Peyer's patch (tissue), 4 donors: ENCODE measurements around the gene LIAS. TPM values are rescaled to one million over a fixed set of nuclear protein-coding genes. Genes with fewer than 3 reads are reported as not detected.

Source experiments
- DNase-seq, 3 donors: peaks; one replicate each; pipeline ENCODE4 v3.0.0-alpha.2; 2017 to 2019
- H3K27ac ChIP-seq, 4 donors: fragments of 200-600 bp; sonication (generic); one replicate each; pipeline ENCODE4 v1.5.1; 2016 to 2019
- H3K27me3 ChIP-seq, 2 donors: fragments of 200-600 bp; sonication (generic); one replicate each; pipeline ENCODE4 v1.5.1; 2019
- H3K36me3 ChIP-seq, 3 donors: fragments of 200-600 bp; sonication (generic); one replicate each; pipeline ENCODE4 v1.5.1; 2016 to 2019
- H3K4me1 ChIP-seq, 4 donors: fragments of 200-600 bp; sonication (generic); one replicate each; pipeline ENCODE4 v1.5.1; 2016 to 2019
- H3K4me3 ChIP-seq, 4 donors: fragments of 200-600 bp; sonication (generic); 1 replicate in 3 of 4; 2 replicates in 1 of 4; pipeline ENCODE4 v1.5.1; 2016 to 2019; ENCODE audit warnings: mild to moderate bottlenecking in 1 of 4
- H3K9me3 ChIP-seq, 4 donors: fragments of 200-600 bp; sonication (generic); one replicate each; pipeline ENCODE4 v1.5.1; 2016 to 2019; ENCODE audit warnings: mild to moderate bottlenecking in 1 of 4
- POLR2A ChIP-seq, 2 donors: fragments of 450-650 bp; IDR thresholded peaks; one replicate each; pipeline ENCODE4 v1.5.1; 2017; ENCODE audit warnings: antibody characterized with exemption in 2 of 2, mild to moderate bottlenecking in 2 of 2, moderate library complexity in 2 of 2
- total RNA-seq, 4 donors: library from RNA; depleted of rRNA; stranded (reverse); fragments of >200 nt; gene quantifications; one replicate each; pipeline ENCODE4 v1.1.0, GENCODE V29; 2016
- TF ChIP-seq, protein P1 (sequence below), 6 experiments: fragments of 450-650 bp in 4 of 6; fragments of 200-600 bp in 2 of 6; sonication (generic) in 1 of 6; IDR thresholded peaks; one replicate each; pipeline ENCODE4 v1.5.1; 2017 to 2019; ENCODE audit warnings: antibody characterized with exemption in 6 of 6, mild to moderate bottlenecking in 3 of 6, moderate library complexity in 1 of 6

Gene LIAS
- total RNA-seq, 4 donors from 2014 or later, result 11.9 to 27.2 (median 17.0) TPM

DNA sequence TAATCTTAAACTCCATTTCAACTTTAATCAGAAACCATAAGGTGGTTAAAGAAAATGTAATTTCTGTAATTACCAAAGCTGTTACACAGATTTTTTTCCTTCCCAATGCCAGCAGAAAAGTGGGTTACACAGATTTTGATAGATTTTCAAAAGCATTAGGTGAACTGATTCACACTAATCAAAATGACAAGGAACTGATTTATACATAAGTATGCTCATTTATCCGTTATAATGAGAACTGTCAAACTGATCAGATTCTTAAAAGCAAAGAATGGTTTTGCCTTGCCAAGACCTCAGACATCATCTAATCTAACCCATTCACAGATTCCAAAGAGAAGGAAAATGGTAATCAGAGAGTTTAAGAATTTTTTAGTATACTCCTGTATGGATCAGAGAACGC lies 63.2 kb downstream of the LIAS start:
- TF ChIP-seq, protein P1, sequence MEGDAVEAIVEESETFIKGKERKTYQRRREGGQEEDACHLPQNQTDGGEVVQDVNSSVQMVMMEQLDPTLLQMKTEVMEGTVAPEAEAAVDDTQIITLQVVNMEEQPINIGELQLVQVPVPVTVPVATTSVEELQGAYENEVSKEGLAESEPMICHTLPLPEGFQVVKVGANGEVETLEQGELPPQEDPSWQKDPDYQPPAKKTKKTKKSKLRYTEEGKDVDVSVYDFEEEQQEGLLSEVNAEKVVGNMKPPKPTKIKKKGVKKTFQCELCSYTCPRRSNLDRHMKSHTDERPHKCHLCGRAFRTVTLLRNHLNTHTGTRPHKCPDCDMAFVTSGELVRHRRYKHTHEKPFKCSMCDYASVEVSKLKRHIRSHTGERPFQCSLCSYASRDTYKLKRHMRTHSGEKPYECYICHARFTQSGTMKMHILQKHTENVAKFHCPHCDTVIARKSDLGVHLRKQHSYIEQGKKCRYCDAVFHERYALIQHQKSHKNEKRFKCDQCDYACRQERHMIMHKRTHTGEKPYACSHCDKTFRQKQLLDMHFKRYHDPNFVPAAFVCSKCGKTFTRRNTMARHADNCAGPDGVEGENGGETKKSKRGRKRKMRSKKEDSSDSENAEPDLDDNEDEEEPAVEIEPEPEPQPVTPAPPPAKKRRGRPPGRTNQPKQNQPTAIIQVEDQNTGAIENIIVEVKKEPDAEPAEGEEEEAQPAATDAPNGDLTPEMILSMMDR (IDR thresholded peaks at IDR 0.05), result no peak
- no peaks in the 10 kb centered on the region for H3K9me3 ChIP-seq
- no peak overlapping the region for H3K4me3 ChIP-seq
- DNase-seq, result no peak
- H3K36me3 ChIP-seq, result peaks cover 0 to 29% (median 0%) of the 10 kb centered on the region in 3 donors
- peaks cover 0 to 5% (median 0%) of the 10 kb centered on the region in 4 donors for H3K4me1 ChIP-seq
- H3K27ac ChIP-seq, result no peak overlapping the region
- H3K27me3 ChIP-seq, result no peaks in the 10 kb centered on the region

DNA sequence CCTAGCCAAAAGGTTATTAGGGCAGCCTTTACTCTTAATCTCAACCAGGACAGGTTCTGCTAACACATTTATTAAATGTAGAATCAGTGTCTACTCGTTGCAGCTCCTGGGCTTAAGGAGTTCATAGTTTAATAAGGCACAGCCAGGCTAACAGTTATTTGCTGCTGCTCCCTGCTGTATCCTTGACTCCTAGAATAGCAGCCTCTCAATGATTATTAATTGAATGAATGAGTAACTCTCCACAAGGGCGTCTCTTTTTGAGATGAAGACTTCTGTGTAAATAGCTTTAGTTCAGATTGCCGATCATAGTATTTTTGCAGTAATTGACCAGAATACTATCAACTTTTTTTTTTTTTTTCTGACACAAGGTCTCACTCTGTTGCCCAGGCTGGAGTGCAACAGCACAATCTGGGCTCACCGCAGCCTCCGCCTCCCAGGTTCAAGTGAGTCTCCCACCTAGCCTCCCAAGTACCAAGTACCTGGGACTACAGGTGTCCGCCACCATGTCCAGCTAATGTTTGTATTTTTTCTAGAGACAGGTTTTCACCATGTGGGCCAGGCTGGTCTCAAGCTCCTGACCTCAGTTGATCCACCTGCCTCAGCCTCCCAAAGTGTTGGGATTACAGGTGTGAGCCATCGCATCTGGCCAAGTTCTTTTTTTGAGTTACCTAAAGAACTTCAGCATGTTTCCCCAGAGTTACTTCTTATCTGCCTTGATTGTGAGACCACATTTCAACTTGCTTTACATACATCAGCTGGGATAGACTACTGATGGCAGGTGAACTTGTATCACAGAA lies 65.5 kb downstream of the LIAS start:
- no peak for TF ChIP-seq POLR2A (IDR thresholded peaks at IDR 0.05)
- H3K4me1 ChIP-seq, result peaks cover 0 to 11% (median 3%) of the 10 kb centered on the region in 4 donors
- H3K36me3 ChIP-seq, result peaks cover 0 to 10% (median 0%) of the 10 kb centered on the region in 3 donors
- no peak overlapping the region for H3K27ac ChIP-seq
- H3K27me3 ChIP-seq, result no peaks in the 10 kb centered on the region
- no peaks in the 10 kb centered on the region for H3K9me3 ChIP-seq
- no peak for DNase-seq
- H3K4me3 ChIP-seq, result peak overlapping the region in 2 of 4 donors; percentile 89 to 94

DNA sequence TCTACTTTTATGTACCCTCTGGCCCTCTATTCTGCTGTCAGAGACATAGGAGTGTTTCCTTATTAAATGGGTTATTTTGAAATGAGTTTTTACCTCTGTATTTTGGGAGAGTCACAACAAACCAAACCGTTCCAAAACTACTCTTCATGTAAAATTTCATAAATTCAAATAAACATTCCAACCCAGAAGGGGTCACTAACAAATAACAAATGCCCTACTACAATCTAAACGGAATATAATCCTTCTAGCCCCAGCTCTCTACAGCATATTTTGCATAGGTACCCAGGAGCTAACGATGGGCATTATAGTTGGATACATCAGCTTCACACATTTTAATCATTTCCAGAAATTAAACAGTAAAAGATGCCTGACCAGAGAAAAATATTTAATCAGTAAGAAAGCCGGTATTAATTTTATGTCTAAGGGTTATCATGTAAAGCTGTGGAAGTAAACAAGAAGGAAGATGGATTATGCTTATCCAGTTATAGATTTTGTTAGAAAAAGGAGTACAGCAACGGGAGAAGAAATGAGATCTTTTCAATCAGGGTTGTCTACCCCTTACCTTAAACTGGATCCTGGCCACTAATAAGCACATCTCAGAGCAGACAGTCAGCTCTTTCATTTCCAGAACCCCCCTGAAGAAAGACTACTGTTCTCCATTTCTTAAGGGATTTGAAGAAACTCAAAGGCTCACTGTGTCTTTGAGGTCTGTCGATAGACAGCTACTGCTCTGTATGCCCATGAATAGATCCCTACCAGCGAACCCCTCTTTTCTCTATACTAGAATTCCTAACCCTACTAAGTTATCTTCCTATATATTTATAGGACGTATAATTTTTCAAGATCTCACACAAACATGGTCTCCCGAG lies 67.2 kb downstream of the LIAS start:
- H3K36me3 ChIP-seq, result no peaks in the 10 kb centered on the region
- peak overlapping the region; percentile 90 to 95 (median 93) for H3K27ac ChIP-seq
- no peaks in the 10 kb centered on the region for H3K27me3 ChIP-seq
- H3K9me3 ChIP-seq, result no peaks in the 10 kb centered on the region
- no peak for DNase-seq
- H3K4me3 ChIP-seq, result peak overlapping the region; percentile 75 to 97 (median 92)
- peaks cover 0 to 11% (median 3%) of the 10 kb centered on the region in 4 donors for H3K4me1 ChIP-seq
- no peak for TF ChIP-seq POLR2A (IDR thresholded peaks at IDR 0.05)

DNA sequence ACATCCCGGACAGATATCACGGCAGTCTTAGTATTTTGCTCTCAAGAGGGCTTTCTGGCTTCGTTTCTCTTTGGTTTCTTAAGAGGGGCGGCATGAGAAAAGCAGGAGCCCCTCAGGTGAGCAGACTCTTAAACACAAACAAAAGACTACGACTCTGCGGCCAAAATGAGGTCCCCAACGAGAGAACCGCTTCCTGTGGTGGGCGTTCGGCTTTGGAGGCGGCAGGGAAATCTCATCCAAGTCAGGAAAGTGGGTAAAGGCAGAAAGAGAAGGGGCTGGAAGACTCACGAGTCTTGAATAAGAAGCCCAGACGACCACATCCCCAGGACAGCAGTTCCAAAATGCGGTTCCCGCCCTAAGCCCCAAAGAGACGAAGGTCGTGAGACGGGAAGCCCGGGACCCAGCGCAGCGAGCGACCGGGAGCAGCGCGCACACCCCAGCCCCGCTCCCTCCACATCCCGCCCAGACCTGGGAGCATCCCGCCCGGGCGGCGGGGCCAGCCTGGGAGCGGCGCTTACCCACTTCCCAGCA lies 68.0 kb downstream of the LIAS start:
- peaks cover 0 to 1% (median 0%) of the 10 kb centered on the region in 3 donors for H3K36me3 ChIP-seq
- H3K4me1 ChIP-seq, result peaks cover 0 to 11% (median 1%) of the 10 kb centered on the region in 4 donors
- DNase-seq, result peak in 1 of 3 donors; percentile 40
- H3K27me3 ChIP-seq, result no peaks in the 10 kb centered on the region
- H3K4me3 ChIP-seq, result peak overlapping the region; percentile 75 to 97 (median 92)
- TF ChIP-seq POLR2A (IDR thresholded peaks at IDR 0.05), result no peak
- TF ChIP-seq, protein P1 (IDR thresholded peaks at IDR 0.05), result no peak
- H3K27ac ChIP-seq, result peak overlapping the region; percentile 90 to 95 (median 93)
- H3K9me3 ChIP-seq, result no peaks in the 10 kb centered on the region

DNA sequence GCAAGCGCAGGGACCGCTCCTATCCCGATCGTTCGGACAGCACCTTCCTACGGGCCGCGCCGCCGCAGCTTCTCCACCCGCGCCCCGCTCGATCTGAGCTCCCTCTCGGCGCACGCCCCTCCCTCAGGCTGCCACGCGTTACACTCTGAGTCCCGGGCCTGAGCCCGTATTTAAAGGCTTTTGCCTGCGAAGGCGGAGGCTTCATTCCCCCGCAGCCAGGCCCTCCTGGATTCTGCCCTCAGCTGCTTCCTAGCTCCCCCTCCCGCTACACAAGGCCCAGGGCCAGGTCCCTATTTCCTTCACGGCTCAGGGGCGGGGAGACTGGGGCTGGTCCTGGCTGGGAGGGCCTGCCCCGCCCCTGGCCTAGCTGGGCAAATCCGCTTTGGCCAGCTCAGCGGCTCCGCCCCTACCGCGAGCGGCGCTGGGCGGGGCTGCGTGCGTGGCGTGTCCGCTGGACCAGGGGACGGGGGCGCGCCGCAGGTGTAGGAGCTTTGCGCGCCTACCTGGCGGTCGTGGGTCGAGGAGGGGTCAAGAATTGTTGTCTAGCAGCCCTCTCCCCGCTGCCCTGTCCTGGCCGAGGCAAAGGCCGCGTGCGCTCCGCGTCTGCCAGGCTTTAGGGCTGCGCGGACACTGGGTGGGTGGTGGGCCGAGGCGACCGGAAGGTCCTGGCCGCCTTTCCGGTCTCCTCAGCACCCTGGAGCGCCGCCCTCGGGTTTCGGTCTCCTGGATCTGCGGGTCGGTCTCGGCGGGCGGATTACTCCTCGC lies 68.6 kb downstream of the LIAS start, which contains the start of gene UGDH:
Gene UGDH (minus strand): TSS at position 144 of the 765 bp plus-strand sequence. CDS start 5,927 bp downstream, outside the sequence.
- DNase-seq, result peak; percentile 94 to 98 (median 97)
- Histone ChIP-seq H3K9me3 (no peaks in the 10 kb centered on the region), H3K27ac (peak within 1 kb of the TSS; percentile 90 to 95 (median 93)), H3K36me3 (peaks cover 0 to 8% (median 0%) of the 10 kb centered on the region in 3 donors), H3K4me3 (peak within 1 kb of the TSS; percentile 75 to 97 (median 92)), H3K4me1 (peaks cover 0 to 11% (median 1%) of the 10 kb centered on the region in 4 donors), H3K27me3 (no peaks in the 10 kb centered on the region)
- TF ChIP-seq, protein P1 (IDR thresholded peaks at IDR 0.05), result peak in 1 of 6 experiments; percentile 15
- peak; percentile 98 for TF ChIP-seq POLR2A (IDR thresholded peaks at IDR 0.05)

DNA sequence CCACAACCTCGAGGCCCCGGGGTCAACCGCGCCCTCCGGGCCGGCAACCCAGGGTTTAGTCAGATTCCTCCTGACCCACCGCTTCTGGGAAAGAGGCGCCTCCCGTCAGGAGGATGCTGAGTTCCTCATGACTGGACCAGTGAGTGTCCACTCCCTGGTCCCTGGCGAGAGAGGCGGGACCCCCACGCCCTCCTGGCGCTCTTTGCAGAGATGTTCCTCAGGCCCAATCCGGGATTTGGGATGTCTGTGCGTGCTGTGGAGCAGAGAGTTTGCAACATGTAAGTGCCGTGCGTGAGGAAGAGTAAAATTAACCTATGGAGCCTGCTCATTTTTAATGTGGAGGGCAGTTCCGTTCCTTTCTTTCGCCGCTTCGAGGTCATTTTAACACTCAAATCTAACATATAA lies 69.2 kb downstream of the LIAS start:
- Histone ChIP-seq H3K4me3 (peak overlapping the region; percentile 75 to 97 (median 92)), H3K36me3 (peaks cover 0 to 11% (median 0%) of the 10 kb centered on the region in 3 donors), H3K4me1 (peaks cover 0 to 11% (median 1%) of the 10 kb centered on the region in 4 donors), H3K9me3 (no peaks in the 10 kb centered on the region), H3K27me3 (no peaks in the 10 kb centered on the region), H3K27ac (peak overlapping the region; percentile 90 to 95 (median 93))
- no peak for DNase-seq
- TF ChIP-seq, protein P1 (IDR thresholded peaks at IDR 0.05), result no peak
- no peak for TF ChIP-seq POLR2A (IDR thresholded peaks at IDR 0.05)
